Measurements from ENCODE around the gene EGFL6. TPM values are rescaled to one million over a fixed set of nuclear protein-coding genes. Genes with fewer than 3 reads are reported as not detected.

The EGFL6 gene
- polyA plus RNA-seq, 1 donor (not counting 4 experiments of a cell fraction or from before 2014, with no cell fraction given), result 0.38 TPM

DNA sequence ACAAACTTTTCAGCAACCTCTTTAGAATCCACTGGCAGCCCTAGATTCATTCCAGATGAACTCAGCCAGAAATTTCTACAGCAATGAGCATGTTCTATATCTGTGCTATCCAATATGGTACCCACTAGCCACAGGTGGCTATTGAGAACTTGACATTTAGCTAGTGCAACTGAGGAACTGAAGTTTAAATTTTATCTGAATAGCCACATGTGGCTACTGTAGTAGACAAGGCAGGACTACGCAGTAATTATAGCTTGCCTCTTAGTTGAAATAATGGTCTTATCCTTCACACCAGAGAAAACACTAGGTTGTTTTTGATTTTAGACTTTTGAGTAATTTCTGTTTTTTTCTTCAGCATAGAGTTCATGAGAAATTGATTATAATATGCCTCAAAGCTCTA, 80.9 kb downstream of the EGFL6 start:
- Histone ChIP-seq H3K9ac (ENCODE audit: control insufficient read depth, extremely low read depth, insufficient read depth, low read length) (no peak overlapping the region), H3K9me1 (ENCODE audit: control insufficient read depth, extremely low read depth, insufficient read depth, low read length) (no peaks in the 10 kb centered on the region), H3K9me3 (ENCODE audit: control insufficient read depth, low read depth, low read length) (no peaks in the 10 kb centered on the region), H3K27ac (ENCODE audit: control insufficient read depth, insufficient read depth, low read length) (no peak overlapping the region), H3K79me2 (ENCODE audit: control insufficient read depth, insufficient read depth, low read length) (no peaks in the 10 kb centered on the region), H3K4me3 (ENCODE audit: control insufficient read depth in 2 of 3, extremely low read depth in 1 of 3, insufficient read depth in 2 of 3, low read depth in 1 of 3, low read length in 3 of 3) (no peak overlapping the region), H2AFZ (ENCODE audit: control insufficient read depth, low read length) (no peak overlapping the region), H3K36me3 (ENCODE audit: control insufficient read depth in 2 of 2, extremely low read depth in 1 of 2, insufficient read depth in 2 of 2, low read length in 2 of 2) (no peaks in the 10 kb centered on the region), H3K4me2 (ENCODE audit: control insufficient read depth, extremely low read depth, insufficient read depth, low read depth, low read length) (no peak overlapping the region), H3K27me3 (ENCODE audit: control insufficient read depth, extremely low read depth, insufficient read depth, low read length) (peaks cover 4% of the 10 kb centered on the region), H3K4me1 (ENCODE audit: control insufficient read depth, extremely low read depth, insufficient read depth, low read length) (peaks cover 12% of the 10 kb centered on the region), H4K20me1 (ENCODE audit: control insufficient read depth, extremely low read depth, insufficient read depth, low read length) (no peaks in the 10 kb centered on the region)
- TF ChIP-seq EZH2 (IDR thresholded peaks at IDR 0.05; ENCODE audit: low read length), result no peak
- TF ChIP-seq CTCF (optimal IDR thresholded peaks at IDR 0.05 in 1 of 3, IDR thresholded peaks at IDR 0.05 in 1 of 3, conservative IDR thresholded peaks at IDR 0.05 in 1 of 3; ENCODE audit: extremely low read depth in 1 of 3, insufficient read depth in 2 of 3, low read length in 3 of 3), result no peak
- DNase-seq (ENCODE audit: low read depth, low spot score), result no peak
- dilution Hi-C loops (cut with MboI; ENCODE audit: extremely low pct_ligation_motif_present, low sequenced_read_pairs), result no loop called here
- no peak for FAIRE-seq

DNA sequence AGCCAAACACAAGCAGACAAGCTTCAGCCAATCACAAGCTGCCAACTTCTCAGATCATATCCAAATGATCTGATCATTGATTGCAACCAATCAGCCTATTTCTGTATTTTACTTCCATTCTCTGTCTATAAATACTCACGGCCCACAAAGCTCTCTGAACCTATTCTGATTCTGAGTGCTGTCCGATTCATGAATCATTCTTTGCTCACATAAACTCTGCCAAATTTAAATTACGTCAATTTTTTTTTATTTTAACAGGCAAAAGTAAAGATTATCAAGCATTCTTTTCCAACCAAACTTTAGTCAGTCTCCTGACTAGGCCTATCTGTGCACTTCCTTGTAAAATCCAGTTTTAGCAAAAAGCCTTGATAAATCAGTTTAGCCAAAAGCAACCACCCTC, 81.7 kb downstream of the EGFL6 start:
- no peak overlapping the region for H3K27ac ChIP-seq (ENCODE audit: control insufficient read depth, insufficient read depth, low read length)
- H3K9ac ChIP-seq (ENCODE audit: control insufficient read depth, extremely low read depth, insufficient read depth, low read length), result no peak overlapping the region

More for the DNA sequence above, 81.7 kb downstream of the EGFL6 start:
- Histone ChIP-seq H3K79me2 (ENCODE audit: control insufficient read depth, insufficient read depth, low read length) (no peaks in the 10 kb centered on the region), H4K20me1 (ENCODE audit: control insufficient read depth, extremely low read depth, insufficient read depth, low read length) (no peaks in the 10 kb centered on the region), H3K4me2 (ENCODE audit: control insufficient read depth, extremely low read depth, insufficient read depth, low read depth, low read length) (no peak overlapping the region), H3K4me3 (ENCODE audit: control insufficient read depth in 2 of 3, extremely low read depth in 1 of 3, insufficient read depth in 2 of 3, low read depth in 1 of 3, low read length in 3 of 3) (no peak overlapping the region), H3K27me3 (ENCODE audit: control insufficient read depth, extremely low read depth, insufficient read depth, low read length) (peaks cover 4% of the 10 kb centered on the region), H3K9me3 (ENCODE audit: control insufficient read depth, low read depth, low read length) (no peaks in the 10 kb centered on the region), H3K4me1 (ENCODE audit: control insufficient read depth, extremely low read depth, insufficient read depth, low read length) (peaks cover 12% of the 10 kb centered on the region), H3K36me3 (ENCODE audit: control insufficient read depth in 2 of 2, extremely low read depth in 1 of 2, insufficient read depth in 2 of 2, low read length in 2 of 2) (no peaks in the 10 kb centered on the region), H3K9me1 (ENCODE audit: control insufficient read depth, extremely low read depth, insufficient read depth, low read length) (no peaks in the 10 kb centered on the region), H2AFZ (ENCODE audit: control insufficient read depth, low read length) (no peak overlapping the region)
- TF ChIP-seq CTCF (optimal IDR thresholded peaks at IDR 0.05 in 1 of 3, IDR thresholded peaks at IDR 0.05 in 1 of 3, conservative IDR thresholded peaks at IDR 0.05 in 1 of 3; ENCODE audit: extremely low read depth in 1 of 3, insufficient read depth in 2 of 3, low read length in 3 of 3) (no peak), EZH2 (IDR thresholded peaks at IDR 0.05; ENCODE audit: low read length) (no peak)
- no peak for FAIRE-seq
- dilution Hi-C loops (cut with MboI; ENCODE audit: extremely low pct_ligation_motif_present, low sequenced_read_pairs), result no loop called here
- DNase-seq (ENCODE audit: low read depth, low spot score), result no peak

All from keratinocyte (primary cell).